GM10847 (cell line): Measurements from ENCODE around the gene SP140.
A peak's percentile ranks its signal among the peaks of the same experiment; 100 is the strongest.

ENCODE experiments used
- POLR2A ChIP-seq: IDR thresholded peaks from 2 replicates; pipeline ENCODE4 v1.6.1; 2011; ENCODE audit not compliant: insufficient read length; ENCODE audit errors: extremely low read depth

The SP140 gene

GRCh38 chr2:230225486-230225885 is at the start of gene SP140:
Gene SP140 (plus strand): TSS chr2:230225736. CDS start chr2:230225845, 109 bp downstream.
- peak; percentile 66 for TF ChIP-seq POLR2A

GRCh38 chr2:230176996-230177395 is 48.5 kb upstream of the SP140 start:
- no peak for TF ChIP-seq POLR2A

- TF ChIP-seq POLR2A, result no peak
These were observed 46.7 kb upstream of the SP140 start for GRCh38 chr2:230178546-230179485.

- TF ChIP-seq POLR2A, result no peak
These were observed 45.6 kb upstream of the SP140 start for GRCh38 chr2:230179907-230180306.

- TF ChIP-seq POLR2A, result no peak
These were observed 44.3 kb upstream of the SP140 start for GRCh38 chr2:230181195-230181594.

GRCh38 chr2:230184727-230185578 is 40.6 kb upstream of the SP140 start:
- no peak for TF ChIP-seq POLR2A

GRCh38 chr2:230202430-230203109 is 23.0 kb upstream of the SP140 start:
- TF ChIP-seq POLR2A, result no peak

- no peak for TF ChIP-seq POLR2A
These were observed 22.3 kb upstream of the SP140 start for GRCh38 chr2:230203110-230203676.

GRCh38 chr2:230205034-230205433 is 20.5 kb upstream of the SP140 start:
- TF ChIP-seq POLR2A, result no peak

GRCh38 chr2:230205721-230206120 is 19.8 kb upstream of the SP140 start:
- TF ChIP-seq POLR2A, result no peak

GRCh38 chr2:230208576-230208975 is 17.0 kb upstream of the SP140 start:
- TF ChIP-seq POLR2A, result no peak

- TF ChIP-seq POLR2A, result no peak
These were observed 16.0 kb upstream of the SP140 start for GRCh38 chr2:230209422-230210051.

GRCh38 chr2:230216489-230216888 is 9.0 kb upstream of the SP140 start:
- TF ChIP-seq POLR2A, result no peak

- no peak for TF ChIP-seq POLR2A
These were observed 8.1 kb upstream of the SP140 start for GRCh38 chr2:230217424-230217823.

GRCh38 chr2:230218421-230218820 is 7.1 kb upstream of the SP140 start:
- TF ChIP-seq POLR2A, result no peak
